MM.1S (cell line): ENCODE data around the gene MACROD1.

ENCODE experiments used
- EZH2 ChIP-seq: fragments of 300-600 bp; sonication (generic); optimal IDR thresholded peaks from 2 replicates; pipeline ENCODE3; 2017; ENCODE audit warnings: low read depth, mild to moderate bottlenecking, antibody characterized with exemption, low read length, mixed read lengths
- EZH2phosphoT487 ChIP-seq: fragments of 300-600 bp; sonication (generic); IDR thresholded peaks from 2 replicates; pipeline ENCODE4 v1.6.1; 2018; ENCODE audit warnings: antibody characterized with exemption, low read length
- TF ChIP-seq, protein P1 (sequence below): fragments of 300-600 bp; sonication (generic); IDR thresholded peaks from 2 replicates; pipeline ENCODE4 v1.5.1; 2016; ENCODE audit warnings: antibody characterized with exemption, low read length, mixed read lengths

DNA sequence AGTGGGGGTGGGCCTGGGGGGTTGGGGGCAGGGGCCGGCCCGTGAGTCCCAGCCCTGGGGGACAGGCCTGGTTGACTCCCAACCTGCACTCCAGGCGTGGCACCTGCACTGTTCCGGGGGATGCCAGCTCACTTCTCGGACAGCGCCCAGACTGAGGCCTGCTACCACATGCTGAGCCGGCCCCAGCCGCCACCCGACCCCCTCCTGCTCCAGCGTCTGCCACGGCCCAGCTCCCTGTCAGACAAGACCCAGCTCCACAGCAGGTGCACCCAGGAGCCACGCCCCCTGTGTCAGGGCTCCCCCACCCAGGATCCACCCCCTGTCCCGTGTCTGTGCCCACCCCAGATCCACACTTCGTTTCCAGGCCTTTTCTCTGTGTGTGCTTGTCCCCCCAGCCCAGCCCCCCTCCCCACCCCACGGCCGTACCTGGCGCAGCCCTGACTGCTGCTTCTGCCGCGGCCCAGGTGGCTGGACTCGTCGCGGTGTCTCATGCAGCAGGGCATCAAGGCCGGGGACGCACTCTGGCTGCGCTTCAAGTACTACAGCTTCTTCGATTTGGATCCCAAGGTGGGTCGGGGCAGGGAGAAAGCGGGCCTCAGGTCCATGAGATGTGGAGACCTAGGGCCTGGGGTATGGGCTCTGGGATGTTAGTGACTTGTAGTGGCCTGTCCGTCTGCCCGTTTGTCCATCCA, 45.4 kb upstream of the MACROD1 start:
- TF ChIP-seq, protein P1, sequence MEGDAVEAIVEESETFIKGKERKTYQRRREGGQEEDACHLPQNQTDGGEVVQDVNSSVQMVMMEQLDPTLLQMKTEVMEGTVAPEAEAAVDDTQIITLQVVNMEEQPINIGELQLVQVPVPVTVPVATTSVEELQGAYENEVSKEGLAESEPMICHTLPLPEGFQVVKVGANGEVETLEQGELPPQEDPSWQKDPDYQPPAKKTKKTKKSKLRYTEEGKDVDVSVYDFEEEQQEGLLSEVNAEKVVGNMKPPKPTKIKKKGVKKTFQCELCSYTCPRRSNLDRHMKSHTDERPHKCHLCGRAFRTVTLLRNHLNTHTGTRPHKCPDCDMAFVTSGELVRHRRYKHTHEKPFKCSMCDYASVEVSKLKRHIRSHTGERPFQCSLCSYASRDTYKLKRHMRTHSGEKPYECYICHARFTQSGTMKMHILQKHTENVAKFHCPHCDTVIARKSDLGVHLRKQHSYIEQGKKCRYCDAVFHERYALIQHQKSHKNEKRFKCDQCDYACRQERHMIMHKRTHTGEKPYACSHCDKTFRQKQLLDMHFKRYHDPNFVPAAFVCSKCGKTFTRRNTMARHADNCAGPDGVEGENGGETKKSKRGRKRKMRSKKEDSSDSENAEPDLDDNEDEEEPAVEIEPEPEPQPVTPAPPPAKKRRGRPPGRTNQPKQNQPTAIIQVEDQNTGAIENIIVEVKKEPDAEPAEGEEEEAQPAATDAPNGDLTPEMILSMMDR, result no peak
- no peak for TF ChIP-seq EZH2phosphoT487
- no peak for TF ChIP-seq EZH2
